HG02981 (cell line): ENCODE measurements around the gene PLIN5.
"Not testable (repeated sequence)": the region's sequence is repeated elsewhere in the genome, so short reads cannot be mapped to it uniquely, and the experiment has no call there.

Experiments
- ATAC-seq: cut with Tn5 transposase; IDR thresholded peaks from one replicate; pipeline ENCODE4 v1.9.1; 2021; ENCODE audit warnings: mild to moderate bottlenecking, moderate library complexity; ENCODE audit not compliant: unreplicated experiment

PLIN5 gene

GRCh38 chr19:4547303-4548237 lies 12.5 kb upstream of the PLIN5 start:
- no peak for ATAC-seq

GRCh38 chr19:4543842-4544647 lies 9.0 kb upstream of the PLIN5 start:
- no peak for ATAC-seq

- ATAC-seq, result no peak
Observed at GRCh38 chr19:4542896-4543841, 8.1 kb upstream of the PLIN5 start.

- not testable (repeated sequence) for ATAC-seq
Observed at GRCh38 chr19:4541806-4542145, 6.8 kb upstream of the PLIN5 start.

- ATAC-seq, result no peak
Observed at GRCh38 chr19:4541114-4541805, 6.2 kb upstream of the PLIN5 start.

- no peak for ATAC-seq
Observed at GRCh38 chr19:4539693-4540581, 4.9 kb upstream of the PLIN5 start, which contains the start of gene LRG1. Gene LRG1, minus strand, starts transcription at chr19:4540036. Its CDS starts 23 bp downstream, at chr19:4540013.

- no peak for ATAC-seq
Observed at GRCh38 chr19:4539169-4539692, 4.2 kb upstream of the PLIN5 start.

GRCh38 chr19:4538601-4538954 lies 3.6 kb upstream of the PLIN5 start:
- ATAC-seq, result no peak

- ATAC-seq, result no peak
Observed at GRCh38 chr19:4537953-4538600, 3.1 kb upstream of the PLIN5 start.

- no peak for ATAC-seq
Observed at GRCh38 chr19:4536798-4537197, 1.8 kb upstream of the PLIN5 start.

- ATAC-seq, result no peak
Observed at GRCh38 chr19:4533835-4534424, 1.1 kb downstream of the PLIN5 start.

GRCh38 chr19:4533334-4533733 lies 1.7 kb downstream of the PLIN5 start:
- no peak for ATAC-seq

GRCh38 chr19:4531562-4532165 lies 3.4 kb downstream of the PLIN5 start:
- no peak for ATAC-seq

GRCh38 chr19:4529924-4530522 lies 5.0 kb downstream of the PLIN5 start:
- ATAC-seq, result no peak

GRCh38 chr19:4528843-4529242 lies 6.2 kb downstream of the PLIN5 start:
- no peak for ATAC-seq

GRCh38 chr19:4527377-4527776 lies 7.6 kb downstream of the PLIN5 start:
- not testable (repeated sequence) for ATAC-seq

- ATAC-seq, result no peak
Observed at GRCh38 chr19:4525563-4526002, 9.4 kb downstream of the PLIN5 start.
